ENCODE results near the gene PLCD1. TPM values are rescaled to one million over a fixed set of nuclear protein-coding genes. Genes with fewer than 3 reads are reported as not detected.

PLCD1 gene
- total RNA-seq, 5 donors from 2014 or later (not counting 1 experiment from before 2014, with no cell fraction given), result 31.3 to 91.0 (median 75.7) TPM

DNA sequence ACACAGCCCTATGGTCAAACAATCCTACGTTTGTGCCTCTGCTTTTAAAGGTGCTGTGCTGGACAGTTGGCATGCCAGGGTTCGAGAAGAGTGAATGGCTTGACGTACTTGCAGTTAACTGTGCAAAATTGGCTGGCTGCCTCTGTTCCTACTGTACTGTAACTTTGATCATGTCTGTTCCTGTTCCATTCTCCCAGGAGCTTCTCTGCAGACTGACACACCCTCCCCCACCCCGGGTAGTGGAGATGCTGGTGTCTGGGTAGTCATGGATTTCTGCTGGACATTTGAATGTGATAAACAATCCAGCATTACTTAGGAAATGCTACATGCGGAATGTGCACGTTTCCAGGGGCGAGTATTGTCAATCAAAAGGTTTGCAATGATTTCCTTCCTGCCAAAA is 45.4 kb downstream of the PLCD1 start:
- Histone ChIP-seq H3K27me3 (replicated peaks in 1 of 2; ENCODE audit: control insufficient read depth in 2 of 2, extremely low read depth in 1 of 2, insufficient read depth in 2 of 2, low read length in 1 of 2) (peaks cover 0 to 13% of the 10 kb centered on the region in 2 experiments), H3K4me1 (ENCODE audit: control insufficient read depth in 1 of 2, extremely low read depth in 1 of 2, insufficient read depth in 2 of 2, low read length in 2 of 2) (no peaks in the 10 kb centered on the region), H3K9me3 (no peaks in the 10 kb centered on the region), H3K4me3 (ENCODE audit: control insufficient read depth in 1 of 2, extremely low read depth in 1 of 2, low read length in 1 of 2) (no peak overlapping the region), H3K36me3 (ENCODE audit: control insufficient read depth in 2 of 2, extremely low read depth in 1 of 2, insufficient read depth in 1 of 2, low read length in 1 of 2) (no peaks in the 10 kb centered on the region), H3K27ac (ENCODE audit: low read length) (no peak overlapping the region)
- POLR2A ChIA-PET, result no interaction called here
- CTCF ChIA-PET, result interaction anchor here in 1 of 2 donors (1.1 kb wide), 1 partner anchor 10 kb away, joined by 9 read pairs; no protein-coding TSS in a partner anchor
- WGBS (ENCODE audit: insufficient coverage), result no CpG with 5 or more reads among the region's 7 CpGs
- Mint-ChIP-seq H3K27ac (no peak overlapping the region), H3K4me3 (no peak overlapping the region), H3K4me1 (peaks cover 0 to 6% (median 3%) of the 10 kb centered on the region in 3 donors), H3K27me3 (no peaks in the 10 kb centered on the region), H3K36me3 (no peaks in the 10 kb centered on the region), H3K9me3 (no peaks in the 10 kb centered on the region)
- ATAC-seq (replicated peaks in 1 of 4) (no peak), DNase-seq (no peak)

DNA sequence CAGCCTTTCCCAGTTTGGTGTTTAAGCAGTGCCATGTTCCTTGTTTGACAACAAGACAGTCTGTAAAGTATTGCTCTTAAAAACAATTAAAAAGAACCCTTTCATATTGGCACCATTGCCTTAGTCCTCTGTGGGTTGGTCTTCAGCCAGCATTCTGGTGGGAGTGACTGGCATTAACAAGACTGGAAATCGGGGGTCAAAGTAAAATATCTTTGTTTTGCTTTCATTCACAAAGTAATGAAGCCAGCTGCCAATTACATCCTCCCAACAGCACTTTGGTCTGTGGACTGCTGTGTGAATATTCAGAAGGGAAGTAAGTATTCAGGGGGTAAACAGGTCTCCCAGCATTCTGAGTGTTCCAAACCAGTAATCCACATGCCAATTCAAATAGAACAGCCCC is 47.1 kb downstream of the PLCD1 start:
- no peak overlapping the region for H3K4me3 ChIP-seq (ENCODE audit: control insufficient read depth in 1 of 2, extremely low read depth in 1 of 2, low read length in 1 of 2)
- Mint-ChIP-seq H3K27me3 (no peaks in the 10 kb centered on the region), H3K36me3 (no peaks in the 10 kb centered on the region), H3K4me1 (no peaks in the 10 kb centered on the region), H3K27ac (no peak overlapping the region), H3K4me3 (no peak overlapping the region), H3K9me3 (no peaks in the 10 kb centered on the region)
- ChIA-PET POLR2A (no interaction called here), CTCF (interaction anchor here in 1 of 2 donors (0.5 to 1.6 kb wide), 3 partner anchors 12 to 168 kb away, joined by 3 to 4 read pairs (median 3); no protein-coding TSS in a partner anchor)
- no peaks in the 10 kb centered on the region for H3K36me3 ChIP-seq (ENCODE audit: control insufficient read depth in 2 of 2, extremely low read depth in 1 of 2, insufficient read depth in 1 of 2, low read length in 1 of 2)
- no peaks in the 10 kb centered on the region for H3K4me1 ChIP-seq (ENCODE audit: control insufficient read depth in 1 of 2, extremely low read depth in 1 of 2, insufficient read depth in 2 of 2, low read length in 2 of 2)
- no peak overlapping the region for H3K27ac ChIP-seq (ENCODE audit: low read length)
- ATAC-seq (replicated peaks in 1 of 4), result no peak
- peaks cover 0 to 13% of the 10 kb centered on the region in 2 experiments for H3K27me3 ChIP-seq (replicated peaks in 1 of 2; ENCODE audit: control insufficient read depth in 2 of 2, extremely low read depth in 1 of 2, insufficient read depth in 2 of 2, low read length in 1 of 2)
- H3K9me3 ChIP-seq, result no peaks in the 10 kb centered on the region
- DNase-seq, result no peak
- WGBS (ENCODE audit: insufficient coverage), result no CpG with 5 or more reads among the region's 1 CpG

DNA sequence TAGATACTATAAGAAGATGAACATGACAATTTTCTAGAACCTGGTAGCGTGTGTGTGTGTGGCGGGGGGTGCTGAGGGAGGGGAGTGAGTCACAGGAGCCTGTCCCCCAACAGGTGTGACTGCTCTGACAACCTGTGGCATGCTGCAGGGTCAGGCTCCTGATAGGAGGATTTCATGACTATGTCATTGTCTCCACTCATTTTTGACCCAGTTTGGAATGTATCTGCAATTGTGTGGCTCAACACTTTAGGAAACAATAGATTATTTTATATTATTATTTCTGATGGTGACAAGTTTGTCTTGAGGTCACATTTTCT is 48.1 kb downstream of the PLCD1 start:
- H3K9me3 ChIP-seq, result no peaks in the 10 kb centered on the region
- Mint-ChIP-seq H3K4me1 (no peaks in the 10 kb centered on the region), H3K36me3 (no peaks in the 10 kb centered on the region), H3K27ac (no peak overlapping the region), H3K27me3 (no peaks in the 10 kb centered on the region), H3K4me3 (no peak overlapping the region), H3K9me3 (no peaks in the 10 kb centered on the region)
- peaks cover 0 to 11% of the 10 kb centered on the region in 2 experiments for H3K27me3 ChIP-seq (replicated peaks in 1 of 2; ENCODE audit: control insufficient read depth in 2 of 2, extremely low read depth in 1 of 2, insufficient read depth in 2 of 2, low read length in 1 of 2)
- 93% methylated on average over 2 of the region's 2 CpGs for WGBS (ENCODE audit: insufficient coverage)
- no peaks in the 10 kb centered on the region for H3K4me1 ChIP-seq (ENCODE audit: control insufficient read depth in 1 of 2, extremely low read depth in 1 of 2, insufficient read depth in 2 of 2, low read length in 2 of 2)
- H3K27ac ChIP-seq (ENCODE audit: low read length), result no peak overlapping the region
- CTCF ChIA-PET, result interaction anchor here (0.6 kb wide), 2 partner anchors 36 to 526 kb away, joined by 3 to 4 read pairs; no protein-coding TSS in a partner anchor
- POLR2A ChIA-PET, result interaction anchor here in 1 of 2 donors (0.5 kb wide), 1 partner anchor 1174 kb away, joined by 3 read pairs; no protein-coding TSS in a partner anchor
- no peak for ATAC-seq (replicated peaks in 1 of 4)
- no peak for DNase-seq
- H3K4me3 ChIP-seq (ENCODE audit: control insufficient read depth in 1 of 2, extremely low read depth in 1 of 2, low read length in 1 of 2), result no peak overlapping the region
- H3K36me3 ChIP-seq (ENCODE audit: control insufficient read depth in 2 of 2, extremely low read depth in 1 of 2, insufficient read depth in 1 of 2, low read length in 1 of 2), result no peaks in the 10 kb centered on the region

DNA sequence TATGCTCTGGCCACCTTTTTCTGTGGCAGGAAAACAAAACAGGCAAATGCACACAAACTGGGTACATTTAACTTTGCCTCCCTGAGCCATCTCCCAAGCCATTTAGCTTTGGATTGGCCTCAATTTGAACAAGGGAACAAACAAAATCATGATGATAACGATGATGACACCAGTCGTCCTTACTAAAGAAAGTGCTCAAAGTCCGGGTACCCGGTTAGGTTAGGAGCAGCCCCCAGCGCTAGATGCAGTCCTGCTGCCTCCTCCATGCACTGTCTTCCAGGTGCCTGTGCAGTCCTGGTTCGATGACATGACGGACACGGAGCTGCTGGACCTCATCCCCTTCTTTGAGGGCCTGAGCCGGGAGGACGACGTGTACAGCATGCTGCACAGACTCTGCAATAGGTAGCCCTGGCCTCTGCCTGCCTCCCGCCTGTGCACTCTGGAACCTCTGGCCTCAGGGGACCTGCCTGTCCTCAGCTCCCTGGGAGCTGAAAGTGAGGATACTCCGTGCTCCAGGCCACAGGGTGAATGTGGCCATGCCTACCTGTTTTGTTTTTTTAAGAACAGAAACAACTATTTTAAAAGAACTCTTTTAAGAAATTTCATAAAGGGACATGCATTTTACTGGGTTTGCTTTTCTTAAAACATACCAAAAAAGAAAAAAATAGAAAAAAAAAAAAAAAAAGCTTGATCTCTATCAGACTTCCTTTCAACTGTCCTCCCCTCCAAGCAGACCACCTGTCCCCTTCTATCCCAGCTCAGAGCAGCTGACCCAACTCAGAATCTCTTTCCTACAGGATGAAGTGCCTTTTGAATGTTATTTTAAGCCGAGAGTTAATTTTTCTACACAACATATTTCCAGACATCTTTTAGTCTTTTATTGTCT is 48.7 kb downstream of the PLCD1 start:
- ChIA-PET POLR2A (interaction anchor here in 1 of 2 donors (0.5 kb wide), 1 partner anchor 1174 kb away, joined by 3 read pairs; no protein-coding TSS in a partner anchor), CTCF (interaction anchor here (0.6 to 1.1 kb wide), 4 partner anchors 13 to 527 kb away, joined by 3 to 4 read pairs (median 3); no protein-coding TSS in a partner anchor)
- no peaks in the 10 kb centered on the region for H3K9me3 Mint-ChIP-seq
- H3K4me3 ChIP-seq (ENCODE audit: control insufficient read depth in 1 of 2, extremely low read depth in 1 of 2, low read length in 1 of 2), result no peak overlapping the region
- H3K9me3 ChIP-seq, result no peaks in the 10 kb centered on the region
- no peak overlapping the region for H3K4me3 Mint-ChIP-seq
- no peaks in the 10 kb centered on the region for H3K36me3 Mint-ChIP-seq
- H3K27me3 Mint-ChIP-seq, result no peaks in the 10 kb centered on the region
- H3K4me1 ChIP-seq (ENCODE audit: control insufficient read depth in 1 of 2, extremely low read depth in 1 of 2, insufficient read depth in 2 of 2, low read length in 2 of 2), result no peaks in the 10 kb centered on the region
- no peaks in the 10 kb centered on the region for H3K4me1 Mint-ChIP-seq
- H3K27ac Mint-ChIP-seq, result no peak overlapping the region
- no peak for ATAC-seq (replicated peaks in 1 of 4)
- 90% methylated on average over 12 of the region's 14 CpGs for WGBS (ENCODE audit: insufficient coverage)
- H3K27me3 ChIP-seq (replicated peaks in 1 of 2; ENCODE audit: control insufficient read depth in 2 of 2, extremely low read depth in 1 of 2, insufficient read depth in 2 of 2, low read length in 1 of 2), result peaks cover 0 to 6% of the 10 kb centered on the region in 2 experiments
- DNase-seq, result no peak
- no peak overlapping the region for H3K27ac ChIP-seq (ENCODE audit: low read length)
- H3K36me3 ChIP-seq (ENCODE audit: control insufficient read depth in 2 of 2, extremely low read depth in 1 of 2, insufficient read depth in 1 of 2, low read length in 1 of 2), result no peaks in the 10 kb centered on the region

DNA sequence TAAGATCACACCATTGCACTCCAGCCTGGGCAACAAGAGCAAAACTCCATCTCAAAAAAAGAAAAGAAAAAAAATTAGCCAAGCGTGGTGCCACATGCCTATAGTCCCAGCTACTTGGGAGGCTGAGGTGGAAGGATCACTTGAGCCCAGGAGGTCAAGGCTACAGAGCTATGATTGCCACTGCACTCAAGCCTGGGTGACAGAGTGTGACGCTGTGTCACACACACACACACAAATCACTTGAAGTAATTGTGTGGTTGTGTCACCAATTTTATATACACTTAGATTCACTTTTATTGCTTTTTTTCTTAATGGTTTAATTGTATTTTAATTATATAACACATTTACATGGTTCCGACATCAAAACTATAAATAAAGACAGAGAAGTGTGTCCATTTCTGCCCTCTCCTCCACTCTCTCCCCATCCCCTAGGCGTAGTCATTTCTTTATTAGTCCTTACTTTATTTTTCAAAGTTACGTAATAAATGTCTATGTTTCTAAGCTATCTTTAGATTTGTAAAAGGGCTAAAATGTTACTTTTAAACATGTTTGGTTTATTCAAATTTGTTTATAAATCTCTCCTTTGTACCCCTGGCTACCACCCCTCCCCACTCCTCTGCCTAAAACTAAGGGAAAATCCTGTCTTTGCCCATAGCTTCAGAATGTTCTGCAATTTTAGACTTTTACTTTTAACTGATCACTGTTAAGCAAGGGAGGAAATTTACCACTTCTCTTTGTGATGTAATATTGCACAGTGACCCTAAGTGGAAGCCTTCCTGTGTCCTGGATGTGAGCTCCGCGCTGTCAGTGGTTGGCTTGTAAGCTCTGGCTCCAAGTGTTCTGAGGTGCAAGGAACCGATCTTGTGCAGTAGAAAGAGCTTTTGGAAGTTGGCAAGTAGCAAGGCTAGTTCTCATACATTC is 49.6 kb downstream of the PLCD1 start:
- Mint-ChIP-seq H3K4me3 (no peak overlapping the region), H3K27ac (no peak overlapping the region), H3K27me3 (no peaks in the 10 kb centered on the region), H3K36me3 (no peaks in the 10 kb centered on the region), H3K9me3 (no peaks in the 10 kb centered on the region), H3K4me1 (peaks cover 1 to 3% (median 1%) of the 10 kb centered on the region in 3 donors)
- no peaks in the 10 kb centered on the region for H3K9me3 ChIP-seq
- DNase-seq (no peak), ATAC-seq (replicated peaks in 1 of 4) (no peak)
- H3K4me1 ChIP-seq (ENCODE audit: control insufficient read depth in 1 of 2, extremely low read depth in 1 of 2, insufficient read depth in 2 of 2, low read length in 2 of 2), result peaks cover 0 to 3% of the 10 kb centered on the region in 2 experiments
- WGBS (ENCODE audit: insufficient coverage), result 94% methylated on average over 3 of the region's 8 CpGs
- peaks cover 0 to 3% of the 10 kb centered on the region in 2 experiments for H3K27me3 ChIP-seq (replicated peaks in 1 of 2; ENCODE audit: control insufficient read depth in 2 of 2, extremely low read depth in 1 of 2, insufficient read depth in 2 of 2, low read length in 1 of 2)
- POLR2A ChIA-PET, result interaction anchor here in 1 of 2 donors (0.7 kb wide), 1 partner anchor 35 kb away, joined by 3 read pairs; no protein-coding TSS in a partner anchor
- CTCF ChIA-PET, result interaction anchor here (0.7 to 1.2 kb wide), 3 partner anchors 9 to 15 kb away, joined by 3 read pairs; no protein-coding TSS in a partner anchor
- no peak overlapping the region for H3K27ac ChIP-seq (ENCODE audit: low read length)
- no peak overlapping the region for H3K4me3 ChIP-seq (ENCODE audit: control insufficient read depth in 1 of 2, extremely low read depth in 1 of 2, low read length in 1 of 2)
- no peaks in the 10 kb centered on the region for H3K36me3 ChIP-seq (ENCODE audit: control insufficient read depth in 2 of 2, extremely low read depth in 1 of 2, insufficient read depth in 1 of 2, low read length in 1 of 2)

All from T-cell (primary cell).